ENCODE data around the gene SLC27A2. TPM values are rescaled to one million over a fixed set of nuclear protein-coding genes. Genes with fewer than 3 reads are reported as not detected.
"Not testable (repeated sequence)": the region's sequence is repeated elsewhere in the genome, so short reads cannot be mapped to it uniquely, and the experiment has no call there.

SLC27A2 gene
- total RNA-seq = 49.8 TPM

DNA sequence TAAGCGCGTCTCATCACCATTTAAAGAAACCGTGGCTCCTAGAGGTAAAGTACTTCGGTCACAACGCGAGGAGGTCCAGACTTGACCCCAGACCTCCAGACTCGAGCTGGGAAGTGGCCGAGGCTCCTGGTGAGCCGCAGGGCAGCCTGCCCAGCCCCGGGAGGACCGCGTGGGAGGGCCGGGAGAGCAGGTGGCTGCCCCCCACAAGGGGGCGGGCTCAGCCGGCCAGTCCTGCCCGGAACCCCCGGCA is at the start of gene SLC27A2:
Gene SLC27A2 (plus strand): TSS at position 228 of the 250 bp plus-strand sequence. CDS start 232 bp downstream, outside the sequence.
- no peak for DNase-seq (ENCODE audit: low read depth in 2 of 3, low spot score in 2 of 3)

DNA sequence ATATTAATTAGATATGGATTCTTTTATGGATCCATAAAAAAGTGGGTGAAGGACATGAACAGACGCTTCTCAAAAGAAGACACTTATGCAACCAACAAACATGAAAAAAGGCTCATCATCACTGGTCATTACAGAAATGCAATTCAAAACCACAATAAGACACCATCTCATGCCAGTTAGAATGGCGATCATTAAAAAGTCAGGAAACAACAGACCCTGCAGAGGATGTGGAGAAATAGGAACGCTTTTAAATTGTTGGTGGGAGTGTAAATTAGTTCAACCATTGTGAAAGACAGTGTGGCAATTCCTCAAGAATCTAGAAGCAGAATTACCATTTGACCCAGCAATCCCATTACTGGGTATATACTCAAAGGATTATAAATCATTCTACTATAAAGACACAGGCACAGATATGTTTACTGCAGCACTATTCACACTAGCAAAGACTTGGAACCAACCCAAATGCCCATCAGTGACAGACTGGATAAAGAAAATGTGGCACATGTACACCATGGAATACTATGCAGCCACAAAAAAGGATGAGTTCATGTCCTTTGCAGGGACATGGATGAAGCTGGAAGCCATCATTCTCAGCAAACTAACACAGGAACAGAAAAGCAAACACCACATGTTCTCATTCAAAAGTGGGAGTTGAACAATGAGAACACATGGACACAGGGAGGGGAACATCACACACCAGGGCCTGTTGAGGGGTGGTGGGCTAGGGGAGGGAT is 49.6 kb upstream of the SLC27A2 start:
- DNase-seq (ENCODE audit: low read depth in 2 of 3, low spot score in 2 of 3) = not testable (repeated sequence)

DNA sequence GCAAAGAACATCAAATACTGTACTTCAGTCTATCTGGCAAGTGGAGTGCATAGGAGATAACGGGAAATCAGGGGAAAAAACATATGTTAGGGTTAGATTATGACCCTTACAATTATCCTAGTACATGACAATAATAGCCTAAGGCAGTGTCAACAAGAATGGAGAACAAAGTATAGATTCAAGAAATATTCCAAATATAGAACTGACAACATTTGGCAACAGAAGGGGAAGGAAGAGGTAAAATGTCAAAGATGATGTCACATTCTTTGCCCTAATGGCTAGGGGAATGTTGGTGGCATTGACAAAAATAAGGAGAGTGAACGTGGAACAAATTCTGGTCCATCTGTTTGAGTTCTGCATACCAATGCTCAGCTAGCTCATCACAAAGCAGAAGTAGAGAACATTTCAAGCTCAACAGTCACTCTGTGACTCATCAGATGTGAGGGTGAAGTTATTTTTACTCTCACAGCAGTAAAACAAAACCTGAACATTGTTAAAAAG is 47.4 kb upstream of the SLC27A2 start:
- peak in 1 of 3 donors; percentile 83 for DNase-seq (ENCODE audit: low read depth in 2 of 3, low spot score in 2 of 3)

DNA sequence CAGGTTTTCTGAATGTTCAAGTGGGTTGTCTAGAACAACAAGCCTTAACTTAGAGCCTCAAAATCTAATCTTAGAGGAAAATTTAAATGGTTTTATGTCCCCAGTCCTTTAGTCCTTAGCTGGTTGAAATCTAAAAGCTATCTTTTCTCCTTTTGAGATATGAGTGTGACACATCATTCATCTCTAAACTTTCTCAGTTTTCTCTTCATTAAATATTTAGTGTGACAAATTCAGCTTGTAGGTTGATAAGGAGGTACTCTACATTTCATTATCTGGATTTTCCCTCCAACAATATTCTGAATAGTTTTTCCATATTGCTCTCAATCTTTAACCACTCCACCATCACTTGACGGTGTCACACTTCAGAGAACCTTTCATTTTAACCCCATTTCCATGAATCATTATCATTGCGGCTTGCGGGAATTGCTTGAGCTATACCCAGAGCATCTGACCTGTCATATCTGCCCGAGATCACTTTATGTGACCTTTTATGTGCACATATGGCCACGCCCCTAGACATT is 46.9 kb upstream of the SLC27A2 start:
- DNase-seq (ENCODE audit: low read depth in 2 of 3, low spot score in 2 of 3) = no peak

DNA sequence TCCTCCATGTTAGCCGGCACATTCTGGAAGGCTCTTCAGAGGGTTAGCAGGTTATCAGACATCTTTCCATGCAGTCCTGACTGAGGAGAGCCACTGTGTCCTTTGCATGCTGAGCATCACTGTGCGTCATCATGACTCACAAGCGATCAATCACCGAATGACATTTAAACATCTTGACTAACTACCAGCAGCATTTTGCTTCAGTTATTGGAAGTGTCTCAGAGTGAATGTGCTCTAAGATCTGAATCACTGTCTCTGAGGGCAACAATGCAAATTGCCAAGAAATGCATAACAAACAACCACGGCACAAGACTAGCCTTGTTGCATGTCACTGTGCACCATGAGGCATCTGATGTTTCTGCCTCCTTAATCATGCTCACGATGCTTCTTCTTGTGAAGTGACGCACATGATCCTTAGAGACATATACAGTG is 44.6 kb upstream of the SLC27A2 start:
- DNase-seq (ENCODE audit: low read depth in 2 of 3, low spot score in 2 of 3) = no peak

DNA sequence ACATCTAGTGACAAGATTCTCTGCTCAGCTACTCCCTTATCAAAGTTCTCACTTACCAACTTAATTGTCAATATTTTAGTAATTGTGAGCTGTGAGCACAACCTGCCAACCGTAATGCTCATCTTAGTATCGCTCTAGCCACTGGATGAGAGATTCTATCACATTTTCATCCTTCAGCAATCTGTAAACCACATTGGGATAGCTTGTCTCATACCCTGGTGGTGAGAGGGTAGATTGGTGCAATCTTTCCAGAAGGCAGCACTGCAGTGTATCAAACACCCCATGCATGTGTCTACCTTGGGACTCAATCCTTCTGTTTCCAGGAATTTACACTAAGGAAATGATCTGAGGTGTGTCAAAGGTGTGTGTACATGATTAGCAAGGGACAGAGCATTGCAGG is 44.1 kb upstream of the SLC27A2 start:
- DNase-seq (ENCODE audit: low read depth in 2 of 3, low spot score in 2 of 3) = no peak

DNA sequence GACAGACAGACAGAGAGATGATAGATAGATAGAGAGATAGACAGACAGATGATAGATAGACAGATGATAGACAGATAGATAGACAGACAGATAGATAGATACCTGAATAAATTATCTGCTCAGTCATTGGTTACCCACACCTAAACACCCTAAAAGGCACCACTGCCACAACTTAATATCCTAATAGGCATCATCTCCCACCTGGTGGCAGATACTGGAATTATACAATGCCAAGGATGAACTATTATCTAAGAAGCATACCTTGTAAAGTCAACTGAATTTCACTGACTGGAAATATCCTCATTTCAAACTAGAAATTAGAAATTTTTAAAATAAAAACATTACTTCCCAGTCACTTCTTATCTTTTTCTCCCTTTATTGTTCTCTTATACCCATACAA is 43.6 kb upstream of the SLC27A2 start:
- no peak for DNase-seq (ENCODE audit: low read depth in 2 of 3, low spot score in 2 of 3)

DNA sequence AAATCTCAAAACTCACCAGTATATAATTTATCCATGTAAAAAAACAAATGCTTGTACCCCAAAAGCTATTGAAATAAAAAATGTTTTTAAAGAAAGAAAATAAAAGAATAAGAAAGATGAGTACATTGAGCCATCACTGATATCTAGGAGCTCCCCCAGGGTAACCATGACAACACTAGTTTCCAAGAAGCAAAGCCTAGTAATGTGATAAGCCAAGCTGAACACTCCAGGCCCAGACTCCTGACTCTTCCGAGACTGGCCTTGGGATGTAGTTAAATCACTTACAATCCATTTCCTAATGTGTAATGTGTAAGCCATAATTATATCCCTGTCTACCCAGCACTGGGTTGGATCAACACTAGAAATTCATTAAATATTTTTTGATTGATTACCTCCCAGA is 41.9 kb upstream of the SLC27A2 start:
- DNase-seq (ENCODE audit: low read depth in 2 of 3, low spot score in 2 of 3) = no peak

DNA sequence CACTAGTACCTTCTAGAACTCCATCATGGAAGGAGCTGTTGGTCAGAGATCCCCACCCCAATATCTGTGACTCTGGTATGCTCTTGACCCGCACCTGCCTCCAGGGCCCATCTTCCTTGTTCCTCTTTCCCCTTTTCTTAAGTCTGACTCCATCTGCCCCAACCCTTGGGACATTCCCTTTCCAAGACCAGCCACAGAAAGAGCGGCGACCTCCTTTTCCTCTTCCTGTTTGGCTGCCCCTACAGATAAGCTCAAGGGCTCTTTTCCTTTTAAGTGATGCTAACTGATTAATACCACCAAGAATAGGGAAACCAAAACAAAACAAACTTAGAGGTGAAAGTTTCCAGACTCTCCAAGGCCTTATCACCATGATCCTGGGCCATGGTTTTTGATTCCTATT is 41.0 kb upstream of the SLC27A2 start:
- DNase-seq (ENCODE audit: low read depth in 2 of 3, low spot score in 2 of 3) = no peak

DNA sequence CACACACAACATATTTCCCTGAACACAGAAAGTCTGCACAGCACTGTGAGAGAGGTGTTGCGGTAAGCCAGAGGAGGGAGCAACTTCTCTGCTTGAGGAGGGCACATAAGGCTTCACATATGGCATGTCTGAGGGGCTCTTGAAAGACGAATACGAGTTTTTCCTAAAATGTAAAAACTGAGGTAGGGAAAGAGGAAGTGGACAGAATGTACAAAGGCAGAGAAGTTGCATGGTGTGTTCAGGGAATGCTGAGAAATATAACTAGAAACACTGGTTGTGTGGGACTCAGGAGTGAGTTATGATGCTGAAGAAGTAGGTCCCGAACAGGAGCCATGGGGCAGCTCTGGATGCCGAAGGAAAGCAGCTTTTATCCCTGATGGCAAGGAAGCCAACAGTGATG is 40.1 kb upstream of the SLC27A2 start:
- DNase-seq (ENCODE audit: low read depth in 2 of 3, low spot score in 2 of 3) = no peak

DNA sequence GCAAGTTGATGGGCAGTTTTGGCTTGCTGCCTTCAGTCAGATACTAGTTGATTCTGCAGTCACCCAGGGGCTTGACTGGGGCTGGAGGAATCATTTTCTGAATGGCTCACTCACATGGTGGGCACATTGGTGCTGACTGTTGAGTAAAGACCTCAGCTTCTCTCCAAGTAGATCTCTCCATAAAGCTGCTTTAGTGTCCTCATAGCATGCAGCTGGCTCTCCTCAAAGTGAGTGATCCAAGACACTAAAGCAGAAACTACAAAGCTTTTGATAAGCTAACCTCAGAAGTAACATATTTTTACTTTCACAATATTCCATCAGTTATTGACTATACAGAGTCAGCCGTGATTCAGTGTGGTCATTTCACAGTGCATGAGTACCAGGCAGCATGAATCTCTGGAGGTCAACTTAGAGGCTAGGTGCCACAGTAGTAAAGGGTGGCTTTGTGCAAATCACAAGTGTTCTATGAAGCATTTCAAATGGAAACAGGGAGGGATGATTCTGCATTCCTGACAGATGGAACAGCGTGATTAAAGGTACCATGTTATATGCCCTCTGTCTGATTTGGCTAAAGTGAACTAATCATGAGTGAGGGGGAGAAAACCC is 38.6 kb upstream of the SLC27A2 start:
- no peak for DNase-seq (ENCODE audit: low read depth in 2 of 3, low spot score in 2 of 3)

DNA sequence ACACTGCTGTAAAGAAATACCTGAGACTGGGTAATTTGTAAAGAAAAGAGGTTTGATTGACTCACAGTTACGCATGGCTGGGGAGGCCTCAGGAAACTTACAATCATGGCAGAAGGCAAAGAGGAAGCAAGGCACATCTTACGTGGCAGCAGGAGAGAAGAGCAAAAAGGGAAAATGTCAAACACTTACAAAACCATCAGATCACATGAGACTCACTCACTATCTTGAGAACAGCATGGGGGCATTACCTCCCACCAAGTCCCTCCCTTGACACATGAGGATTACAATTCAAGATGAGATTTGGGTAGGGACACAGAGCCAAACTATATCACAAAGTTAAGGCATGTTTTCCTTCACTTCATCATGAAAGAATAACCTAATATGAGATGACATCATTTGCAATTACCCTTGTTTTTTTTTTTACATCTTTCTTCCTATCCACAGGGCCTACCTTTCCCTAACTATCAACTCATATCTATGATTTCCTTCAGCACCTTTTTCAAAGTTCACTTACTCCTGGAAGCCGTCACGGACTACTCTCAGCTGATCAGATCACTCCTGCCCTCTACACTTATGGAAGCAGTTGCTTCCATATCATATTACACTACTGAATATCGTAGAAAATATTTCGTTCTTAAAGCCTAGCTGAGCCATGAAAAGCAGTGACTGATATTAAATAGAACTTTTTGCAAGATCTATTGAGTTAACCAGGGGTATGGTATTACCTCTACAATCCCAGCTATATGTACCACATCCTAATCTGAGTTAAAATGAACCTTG is 37.5 kb upstream of the SLC27A2 start:
- no peak for DNase-seq (ENCODE audit: low read depth in 2 of 3, low spot score in 2 of 3)

DNA sequence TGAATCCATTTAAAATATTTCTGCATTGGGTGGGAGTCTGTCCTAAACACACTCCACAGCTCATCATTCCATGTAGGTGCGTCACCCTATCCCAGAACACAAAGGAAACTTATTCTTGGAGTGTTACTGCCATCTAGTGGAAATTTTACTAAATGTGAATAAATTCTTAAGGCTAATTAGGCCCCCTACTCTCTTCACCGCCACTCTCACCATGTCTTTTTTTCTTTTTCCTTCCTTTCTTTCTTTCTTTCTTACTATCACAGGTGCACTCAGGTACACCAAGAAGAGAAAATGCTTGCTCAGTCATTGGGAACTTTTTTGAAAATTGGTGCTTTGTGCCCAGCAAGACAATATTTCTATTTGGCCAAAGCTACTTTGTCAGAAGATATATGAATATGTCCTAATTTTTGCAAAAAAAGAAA is 36.5 kb upstream of the SLC27A2 start:
- DNase-seq (ENCODE audit: low read depth in 2 of 3, low spot score in 2 of 3) = peak; percentile 7 to 76 (median 58)

DNA sequence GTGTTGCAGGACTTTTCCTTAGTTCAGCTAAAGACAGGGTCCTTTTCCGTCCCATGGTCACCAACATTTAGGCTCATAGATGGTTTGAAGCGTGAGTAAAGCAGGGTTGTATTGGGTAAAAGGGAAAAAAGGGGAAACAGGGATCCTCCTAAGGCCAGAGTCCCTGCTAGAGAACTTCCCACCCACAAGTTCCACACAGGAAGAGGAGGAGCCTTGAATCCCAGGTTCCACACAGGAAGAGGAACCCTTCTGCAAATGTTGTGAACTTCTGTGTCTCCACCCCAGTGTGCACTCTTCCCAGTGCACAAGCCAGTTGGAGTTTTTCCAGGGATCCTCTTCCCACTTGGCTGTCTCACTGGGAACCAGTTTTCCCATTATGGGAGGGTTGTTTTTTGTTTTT is 35.4 kb upstream of the SLC27A2 start:
- no peak for DNase-seq (ENCODE audit: low read depth in 2 of 3, low spot score in 2 of 3)

DNA sequence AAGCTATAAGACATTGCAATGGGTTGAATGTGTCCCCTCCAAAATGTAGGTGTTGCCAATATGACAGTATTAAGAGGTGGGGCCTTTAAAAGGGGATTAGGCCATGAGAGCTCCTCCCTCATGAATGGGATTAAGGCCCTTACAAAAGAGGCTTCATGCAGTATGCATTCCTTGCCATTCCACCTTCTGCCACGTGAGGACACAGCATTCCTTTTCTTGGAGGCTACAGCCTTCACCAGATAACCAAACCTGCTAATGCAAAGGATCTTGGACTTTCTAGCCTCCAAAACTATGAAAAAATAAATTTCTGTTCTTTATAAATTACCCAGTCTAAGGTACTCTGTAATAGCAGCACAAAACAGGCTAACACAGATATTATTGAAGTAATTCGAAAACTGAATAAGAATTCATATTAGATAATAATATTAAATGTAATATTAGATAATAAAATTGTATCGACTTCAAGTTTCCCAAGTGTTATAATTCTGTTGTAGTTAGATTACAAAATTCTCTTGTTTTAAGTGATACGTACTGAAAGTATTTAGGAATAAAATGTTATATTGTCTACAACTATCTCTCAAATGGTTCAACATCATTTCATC is 33.5 kb upstream of the SLC27A2 start:
- no peak for DNase-seq (ENCODE audit: low read depth in 2 of 3, low spot score in 2 of 3)

DNA sequence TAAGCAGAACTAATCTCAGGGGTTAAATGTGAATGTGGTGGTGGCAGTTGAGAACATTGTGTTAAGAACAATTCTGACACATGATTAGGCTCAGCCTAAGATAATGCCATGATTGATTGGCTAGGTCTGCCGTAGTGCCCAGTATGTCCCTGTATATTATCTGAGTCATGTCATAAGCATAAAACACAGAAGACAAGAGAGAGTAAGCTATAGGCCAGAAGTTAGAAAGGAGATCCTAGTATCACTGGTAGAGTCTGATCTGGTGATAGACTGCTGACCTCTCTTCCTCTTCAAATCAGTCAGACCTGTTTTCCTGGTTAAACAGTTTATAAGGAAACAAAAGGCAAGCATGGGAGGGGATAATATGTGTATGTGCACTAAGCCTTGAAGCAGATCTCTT is 32.9 kb upstream of the SLC27A2 start:
- DNase-seq (ENCODE audit: low read depth in 2 of 3, low spot score in 2 of 3) = no peak

DNA sequence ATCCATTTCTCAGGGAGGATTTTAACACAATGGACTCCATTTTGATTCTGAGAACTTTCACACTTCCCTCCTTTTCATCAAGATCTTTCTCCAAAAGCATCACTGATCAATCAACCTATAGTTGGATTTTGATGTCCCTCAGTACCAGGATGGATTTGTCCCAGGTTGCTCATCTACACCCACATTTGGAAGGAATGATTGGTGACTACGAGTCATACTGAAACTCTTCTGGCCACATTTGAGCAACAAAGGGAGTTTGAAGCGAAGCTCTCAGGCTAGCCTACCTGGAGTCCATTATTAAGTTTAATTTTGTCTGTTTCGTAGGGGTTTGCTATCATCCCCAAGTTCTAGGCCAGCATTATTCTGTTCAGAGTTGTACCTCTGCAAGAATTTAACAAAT is 31.6 kb upstream of the SLC27A2 start:
- no peak for DNase-seq (ENCODE audit: low read depth in 2 of 3, low spot score in 2 of 3)

DNA sequence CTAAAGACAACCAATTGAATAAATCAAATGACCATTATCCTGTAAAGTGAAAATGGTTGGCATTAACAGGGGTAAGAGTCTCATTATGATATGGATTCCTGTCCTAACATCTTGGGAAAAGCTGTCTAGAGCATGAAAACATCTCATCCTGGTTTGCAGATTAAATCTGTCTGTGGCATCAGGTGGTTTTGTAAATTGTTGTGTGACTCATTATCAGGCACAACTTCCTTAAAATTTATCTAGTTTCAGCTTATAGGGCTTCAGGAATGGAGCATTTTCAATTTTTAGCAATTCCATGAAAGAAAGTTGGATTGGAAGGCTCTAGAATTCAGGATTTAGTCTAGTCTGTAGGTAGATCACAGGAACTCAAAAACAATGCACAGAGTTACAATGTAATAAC is 31.1 kb upstream of the SLC27A2 start:
- DNase-seq (ENCODE audit: low read depth in 2 of 3, low spot score in 2 of 3) = no peak

DNA sequence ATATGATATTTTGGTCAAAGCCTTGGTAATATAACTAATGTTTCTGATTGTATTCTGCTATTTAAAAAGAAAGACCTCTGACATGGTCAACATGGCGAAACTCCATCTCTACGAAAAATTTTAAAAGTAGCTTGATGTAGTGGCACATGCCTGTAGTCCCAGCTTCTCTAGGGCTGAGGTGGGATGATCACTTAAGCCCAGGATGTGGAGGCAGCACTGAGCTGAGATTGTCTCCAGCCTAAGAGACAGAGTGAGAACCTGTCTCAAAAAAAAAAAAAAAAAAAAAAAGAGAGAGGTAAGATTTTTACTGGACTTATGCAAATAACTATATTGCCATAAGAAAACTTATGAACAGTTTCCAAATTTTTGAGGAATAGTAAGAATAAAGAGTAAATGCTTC is 30.5 kb upstream of the SLC27A2 start:
- no peak for DNase-seq (ENCODE audit: low read depth in 2 of 3, low spot score in 2 of 3)

DNA sequence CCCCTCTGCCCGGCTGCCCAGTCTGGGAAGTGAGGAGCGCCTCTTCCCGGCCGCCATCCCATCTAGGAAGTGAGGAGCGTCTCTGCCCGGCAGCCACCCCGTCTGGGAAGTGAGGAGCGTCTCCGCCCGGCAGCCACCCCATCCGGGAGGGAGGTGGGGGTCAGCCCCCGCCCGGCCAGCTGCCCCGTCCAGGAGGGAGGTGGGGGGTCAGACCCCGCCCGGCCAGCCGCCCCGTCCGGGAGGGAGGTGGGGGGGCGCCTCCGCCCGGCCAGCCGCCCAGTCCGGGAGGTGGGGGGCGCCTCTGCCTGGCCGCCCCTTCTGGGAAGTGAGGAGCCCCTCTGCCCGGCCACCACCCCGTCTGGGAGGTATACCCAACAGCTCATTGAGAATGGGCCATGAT is 23.8 kb upstream of the SLC27A2 start:
- not testable (repeated sequence) for DNase-seq (ENCODE audit: low read depth in 2 of 3, low spot score in 2 of 3)
